Upper lobe of left lung (tissue), 4 donors: ENCODE data around the gene ARHGEF7.

Source experiments
- CTCF ChIP-seq, 6 experiments: fragments of 450-650 bp in 4 of 6; fragments of 200-600 bp in 2 of 6; sonication (generic) in 2 of 6; IDR thresholded peaks; one replicate each; pipeline ENCODE4 v1.5.1; 2016 to 2019; ENCODE audit warnings: antibody characterized with exemption in 6 of 6
- POLR2A ChIP-seq, 4 donors: fragments of 450-650 bp; IDR thresholded peaks; one replicate each; pipeline ENCODE4 v1.5.1; 2016 to 2017; ENCODE audit warnings: antibody characterized with exemption in 4 of 4, mild to moderate bottlenecking in 2 of 4
- POLR2AphosphoS5 ChIP-seq, 2 donors: sonication (generic); formaldehyde crosslinking; IDR thresholded peaks; one replicate each; pipeline ENCODE4 v1.5.1; 2017; ENCODE audit warnings: antibody characterized with exemption in 2 of 2

GRCh38 chr13:111206148-111206547 lies 91.0 kb downstream of the ARHGEF7 start:
- TF ChIP-seq CTCF (IDR thresholded peaks at IDR 0.05) = no peak
- TF ChIP-seq POLR2A (IDR thresholded peaks at IDR 0.05) = no peak
- no peak for TF ChIP-seq POLR2AphosphoS5 (IDR thresholded peaks at IDR 0.05)
